BJ (cell line): Measurements from ENCODE around the gene SERPINE1. TPM values are rescaled to one million over a fixed set of nuclear protein-coding genes. Genes with fewer than 3 reads are reported as not detected.
"Not testable (repeated sequence)": the region's sequence is repeated elsewhere in the genome, so short reads cannot be mapped to it uniquely, and the experiment has no call there.

Source experiments
- CTCF ChIA-PET: fragments of 350-600 bp; formaldehyde crosslinking; extraction: SDS; loops from one replicate; lab custom pipeline; 2021; ENCODE audit warnings: antibody characterized with exemption, inconsistent platforms; lab: Yijun Ruan, JAX
- POLR2A ChIA-PET: fragments of 300-600 bp; sonication (Branson Sonifier 250); formaldehyde crosslinking; extraction: SDS; loops from one replicate; lab custom pipeline; 2021; ENCODE audit warnings: antibody characterized with exemption; lab: Charles Lee
- DNase-seq: peaks from one replicate; pipeline ENCODE4 v3.0.0-alpha.2; 2011; ENCODE audit warnings: low read depth
- H3K27me3 ChIP-seq: 2 replicates; pipeline ENCODE4 v1.6.0; 2011; ENCODE audit warnings: low read length; ENCODE audit not compliant: control insufficient read depth, insufficient read depth
- H3K36me3 ChIP-seq: 2 replicates; pipeline ENCODE4 v1.5.1; 2011; ENCODE audit warnings: low read length; ENCODE audit not compliant: control insufficient read depth, insufficient read depth
- H3K4me3 ChIP-seq: 2 replicates; pipeline ENCODE4 v1.5.1; 2011; ENCODE audit warnings: low read depth, mild to moderate bottlenecking, control low read depth, low read length
- polyA plus RNA-seq: library from polyadenylated mRNA; depleted of rRNA; stranded (reverse); fragments of >200 nt; gene quantifications from 2 replicates; pipeline ENCODE4 v1.2.3, GENCODE V29; 2011
- TF ChIP-seq, protein P1 (sequence below): IDR thresholded peaks from 2 replicates; pipeline ENCODE4 v1.5.1; 2011; ENCODE audit warnings: low read depth, mild to moderate bottlenecking, control low read depth, inconsistent platforms, low read length, moderate library complexity; ENCODE audit not compliant: insufficient read depth

Gene SERPINE1
- polyA plus RNA-seq, 1 experiment = 1,433 TPM

DNA sequence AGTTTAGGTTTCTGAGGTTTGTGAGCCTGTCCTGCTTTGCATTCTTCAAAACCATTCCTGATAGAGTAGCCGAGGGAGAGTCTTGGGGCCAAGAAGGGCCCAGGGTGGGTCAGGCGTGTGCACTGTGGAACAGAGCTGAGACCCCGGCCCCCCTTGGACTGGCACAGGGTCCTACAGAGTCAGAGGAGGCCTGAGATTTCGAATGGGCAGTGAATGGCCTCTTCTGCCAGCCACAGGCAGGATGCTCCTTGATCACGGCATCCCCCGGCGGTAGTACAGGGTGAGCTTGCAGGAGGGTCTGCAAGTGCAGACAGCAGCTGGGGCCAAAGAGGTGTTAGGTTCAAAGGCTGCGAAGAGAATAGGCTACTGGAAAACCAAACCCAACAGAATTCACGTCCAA is 37.0 kb upstream of the SERPINE1 start:
- Histone ChIP-seq H3K27me3 (no peaks in the 10 kb centered on the region), H3K4me3 (no peak overlapping the region), H3K36me3 (peaks cover 30% of the 10 kb centered on the region)
- TF ChIP-seq, protein P1, sequence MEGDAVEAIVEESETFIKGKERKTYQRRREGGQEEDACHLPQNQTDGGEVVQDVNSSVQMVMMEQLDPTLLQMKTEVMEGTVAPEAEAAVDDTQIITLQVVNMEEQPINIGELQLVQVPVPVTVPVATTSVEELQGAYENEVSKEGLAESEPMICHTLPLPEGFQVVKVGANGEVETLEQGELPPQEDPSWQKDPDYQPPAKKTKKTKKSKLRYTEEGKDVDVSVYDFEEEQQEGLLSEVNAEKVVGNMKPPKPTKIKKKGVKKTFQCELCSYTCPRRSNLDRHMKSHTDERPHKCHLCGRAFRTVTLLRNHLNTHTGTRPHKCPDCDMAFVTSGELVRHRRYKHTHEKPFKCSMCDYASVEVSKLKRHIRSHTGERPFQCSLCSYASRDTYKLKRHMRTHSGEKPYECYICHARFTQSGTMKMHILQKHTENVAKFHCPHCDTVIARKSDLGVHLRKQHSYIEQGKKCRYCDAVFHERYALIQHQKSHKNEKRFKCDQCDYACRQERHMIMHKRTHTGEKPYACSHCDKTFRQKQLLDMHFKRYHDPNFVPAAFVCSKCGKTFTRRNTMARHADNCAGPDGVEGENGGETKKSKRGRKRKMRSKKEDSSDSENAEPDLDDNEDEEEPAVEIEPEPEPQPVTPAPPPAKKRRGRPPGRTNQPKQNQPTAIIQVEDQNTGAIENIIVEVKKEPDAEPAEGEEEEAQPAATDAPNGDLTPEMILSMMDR = no peak
- DNase-seq = no peak
- ChIA-PET CTCF (interaction anchor here (0.8 to 1.5 kb wide), 3 partner anchors 13 to 49 kb away, joined by 3 to 5 read pairs (median 3); no protein-coding TSS in a partner anchor), POLR2A (no interaction called here)

DNA sequence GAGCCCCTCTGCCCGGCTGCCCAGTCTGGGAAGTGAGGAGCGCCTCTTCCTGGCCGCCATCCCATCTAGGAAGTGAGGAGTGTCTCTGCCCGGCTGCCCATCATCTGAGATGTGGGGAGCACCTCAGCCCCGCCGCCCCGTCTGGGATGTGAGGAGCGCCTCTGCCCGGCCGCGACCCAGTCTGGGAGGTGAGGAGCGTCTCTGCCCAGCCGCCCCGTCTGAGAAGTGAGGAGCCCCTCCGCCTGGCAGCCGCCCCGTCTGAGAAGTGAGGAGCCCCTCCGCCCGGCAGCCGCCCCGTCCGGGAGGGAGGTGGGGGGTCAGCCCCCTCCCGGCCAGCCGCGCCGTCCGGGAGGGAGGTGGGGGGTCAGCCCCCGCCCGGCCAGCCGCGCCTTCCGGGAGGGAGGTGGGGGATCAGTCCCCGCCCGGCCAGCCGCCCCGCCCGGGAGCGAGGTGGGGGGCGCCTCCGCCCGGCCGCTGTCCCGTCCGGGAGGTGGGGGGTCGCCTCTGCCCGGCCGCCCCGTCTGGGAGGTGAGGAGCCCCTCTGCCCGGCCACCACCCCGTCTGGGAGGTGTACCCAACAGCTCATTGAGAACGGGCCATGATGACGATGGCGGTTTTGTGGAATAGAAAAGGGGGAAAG is 34.5 kb upstream of the SERPINE1 start:
- H3K27me3 ChIP-seq, DNase-seq, POLR2A ChIA-PET, CTCF ChIA-PET, H3K4me3 ChIP-seq: not testable (repeated sequence)
- peaks cover 24% of the 10 kb centered on the region for H3K36me3 ChIP-seq

DNA sequence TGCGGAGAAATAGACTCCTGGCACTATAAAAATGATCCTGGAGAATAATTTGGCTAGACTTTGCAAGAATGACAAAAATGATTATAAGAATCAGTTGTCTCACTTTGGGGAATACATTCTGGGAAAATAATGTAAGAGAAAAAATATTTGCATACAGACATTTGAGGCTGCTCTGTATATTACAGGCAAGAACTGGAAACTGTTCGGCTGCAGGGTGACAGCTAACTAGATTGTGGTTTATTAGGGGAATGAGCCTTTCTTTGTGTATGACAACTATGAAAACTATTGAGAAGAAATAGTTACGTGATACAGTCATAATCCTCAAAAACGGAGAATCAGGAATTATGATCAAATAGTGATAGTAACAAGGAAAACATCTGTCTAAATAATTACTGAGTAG is 33.0 kb upstream of the SERPINE1 start:
- Histone ChIP-seq H3K27me3 (no peaks in the 10 kb centered on the region), H3K4me3 (no peak overlapping the region), H3K36me3 (peaks cover 10% of the 10 kb centered on the region)
- POLR2A ChIA-PET = no interaction called here
- CTCF ChIA-PET = interaction anchor here (1.1 to 4.0 kb wide), 6 partner anchors 9 to 47 kb away, joined by 3 to 27 read pairs (median 16); partner anchors contain the start of genes SERPINE1 and TRIM56
- TF ChIP-seq, protein P1 = no peak
- peak; percentile 89 for DNase-seq

DNA sequence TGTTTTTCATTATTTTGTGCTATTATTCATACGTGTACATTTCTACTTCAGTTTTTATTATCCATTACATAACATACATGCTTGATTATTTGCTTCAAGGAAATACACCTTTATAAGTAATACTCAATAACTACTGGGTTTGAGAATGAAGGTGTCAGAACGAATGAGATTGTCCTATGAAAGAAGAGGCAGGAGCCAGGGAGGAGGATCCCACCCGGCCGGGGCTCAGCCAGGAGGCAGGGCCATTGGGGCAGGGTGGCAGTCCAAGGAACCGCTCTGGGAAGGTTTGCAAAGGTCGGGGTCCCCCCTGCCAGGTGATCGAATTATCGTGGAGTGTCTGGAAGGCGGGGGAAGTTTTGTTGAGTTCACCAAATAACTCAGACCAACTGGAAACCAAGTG is 32.5 kb upstream of the SERPINE1 start:
- H3K36me3 ChIP-seq = peaks cover 7% of the 10 kb centered on the region
- H3K27me3 ChIP-seq = no peaks in the 10 kb centered on the region
- POLR2A ChIA-PET = no interaction called here
- DNase-seq = no peak
- TF ChIP-seq, protein P1 = no peak
- CTCF ChIA-PET = interaction anchor here (0.6 to 4.0 kb wide), 19 partner anchors 8 to 219 kb away, joined by 3 to 27 read pairs (median 4); partner anchors contain the start of genes SERPINE1, SRRT, TRIM56 and VGF
- H3K4me3 ChIP-seq = no peak overlapping the region

DNA sequence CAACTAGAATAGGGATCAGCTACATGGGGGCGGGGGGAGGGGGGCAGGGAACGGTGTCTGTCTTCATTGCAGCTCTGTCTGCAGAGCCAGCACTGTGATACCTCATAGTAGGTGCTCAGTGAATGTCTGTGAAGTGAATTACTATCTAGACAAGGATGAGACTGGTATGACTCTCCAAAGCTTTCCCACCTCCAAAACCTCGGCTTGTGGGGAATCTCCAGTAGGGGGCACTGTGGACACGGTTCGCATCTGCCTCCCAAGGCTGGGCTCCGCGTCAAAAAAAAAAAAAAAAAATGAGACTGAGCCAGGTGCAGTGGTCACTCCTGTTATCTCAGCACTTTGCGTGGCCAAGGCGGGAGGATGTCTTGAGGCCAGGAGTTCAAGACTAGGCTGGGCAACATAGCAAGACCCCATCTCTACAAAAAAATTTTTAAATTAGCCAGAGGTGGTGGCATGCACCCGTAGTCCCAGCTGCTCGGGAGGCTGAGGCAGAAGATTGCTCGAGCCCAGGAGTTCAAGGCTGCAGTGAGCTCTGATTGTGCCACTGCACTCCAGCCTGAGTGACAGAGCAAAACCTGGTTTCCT is 32.0 kb upstream of the SERPINE1 start:
- no peak for DNase-seq
- CTCF ChIA-PET = interaction anchor here (0.6 to 4.0 kb wide), 21 partner anchors 9 to 220 kb away, joined by 3 to 27 read pairs (median 4); partner anchors contain the start of genes SERPINE1, SRRT, TRIM56 and VGF
- POLR2A ChIA-PET = no interaction called here
- TF ChIP-seq, protein P1 = peak; percentile 79
- H3K27me3 ChIP-seq = no peaks in the 10 kb centered on the region
- H3K4me3 ChIP-seq = no peak overlapping the region
- peaks cover 2% of the 10 kb centered on the region for H3K36me3 ChIP-seq
